Measurements from ENCODE around the gene ZNF367. TPM values are rescaled to one million over a fixed set of nuclear protein-coding genes. Genes with fewer than 3 reads are reported as not detected.
"Not testable (repeated sequence)": the region's sequence is repeated elsewhere in the genome, so short reads cannot be mapped to it uniquely, and the experiment has no call there.

ZNF367 gene
- total RNA-seq, 4 donors from 2014 or later: 2.0 to 3.4 (median 2.6) TPM

DNA sequence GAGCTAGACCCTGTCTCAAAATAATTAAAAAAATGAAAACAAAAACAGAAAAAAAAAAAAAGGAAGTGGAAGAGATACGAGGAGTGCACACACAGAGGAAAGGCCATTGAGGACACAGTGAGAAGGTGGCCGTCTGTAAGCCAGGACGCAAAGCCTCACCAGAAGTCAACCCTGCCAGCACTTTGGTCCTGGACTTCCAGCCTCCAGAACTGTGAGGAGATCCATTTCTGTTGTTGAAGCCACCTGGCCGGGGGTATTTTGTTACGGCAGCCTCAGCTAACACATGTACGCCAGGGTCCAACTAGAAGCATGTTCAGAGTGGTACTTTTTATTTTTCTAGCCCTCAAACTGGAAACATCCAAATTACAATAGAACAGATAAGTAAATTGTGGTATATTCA, 56.5 kb downstream of the ZNF367 start:
- H3K36me3 ChIP-seq: peaks cover 36 to 84% (median 71%) of the 10 kb centered on the region in 4 donors
- TF ChIP-seq POLR2A (IDR thresholded peaks at IDR 0.05; ENCODE audit: low read depth): no peak
- TF ChIP-seq, protein P1, sequence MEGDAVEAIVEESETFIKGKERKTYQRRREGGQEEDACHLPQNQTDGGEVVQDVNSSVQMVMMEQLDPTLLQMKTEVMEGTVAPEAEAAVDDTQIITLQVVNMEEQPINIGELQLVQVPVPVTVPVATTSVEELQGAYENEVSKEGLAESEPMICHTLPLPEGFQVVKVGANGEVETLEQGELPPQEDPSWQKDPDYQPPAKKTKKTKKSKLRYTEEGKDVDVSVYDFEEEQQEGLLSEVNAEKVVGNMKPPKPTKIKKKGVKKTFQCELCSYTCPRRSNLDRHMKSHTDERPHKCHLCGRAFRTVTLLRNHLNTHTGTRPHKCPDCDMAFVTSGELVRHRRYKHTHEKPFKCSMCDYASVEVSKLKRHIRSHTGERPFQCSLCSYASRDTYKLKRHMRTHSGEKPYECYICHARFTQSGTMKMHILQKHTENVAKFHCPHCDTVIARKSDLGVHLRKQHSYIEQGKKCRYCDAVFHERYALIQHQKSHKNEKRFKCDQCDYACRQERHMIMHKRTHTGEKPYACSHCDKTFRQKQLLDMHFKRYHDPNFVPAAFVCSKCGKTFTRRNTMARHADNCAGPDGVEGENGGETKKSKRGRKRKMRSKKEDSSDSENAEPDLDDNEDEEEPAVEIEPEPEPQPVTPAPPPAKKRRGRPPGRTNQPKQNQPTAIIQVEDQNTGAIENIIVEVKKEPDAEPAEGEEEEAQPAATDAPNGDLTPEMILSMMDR (IDR thresholded peaks at IDR 0.05): no peak
- TF ChIP-seq EP300 (IDR thresholded peaks at IDR 0.05): no peak
- TF ChIP-seq POLR2AphosphoS5 (IDR thresholded peaks at IDR 0.05): no peak
- WGBS: 91% methylated on average over 6 of the region's 6 CpGs

DNA sequence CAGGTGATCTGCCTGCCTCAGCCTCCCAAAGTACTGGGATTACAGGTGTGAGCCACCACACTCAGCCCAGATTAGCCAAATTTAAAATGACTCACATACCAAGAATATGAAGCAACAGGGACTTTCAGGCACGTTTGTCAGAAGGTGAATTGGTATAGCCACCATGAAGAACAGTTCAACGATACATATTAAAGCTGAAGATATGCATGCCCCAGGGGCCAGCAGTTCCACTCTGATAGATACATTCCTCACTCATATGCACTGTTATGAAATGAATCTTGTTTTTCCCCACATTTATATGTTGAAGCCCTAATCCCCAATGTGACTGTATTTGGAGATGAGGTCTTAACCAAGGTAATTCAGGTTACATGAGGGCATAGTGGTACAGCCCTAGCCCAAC, 57.2 kb downstream of the ZNF367 start:
- no peaks in the 10 kb centered on the region for H3K27me3 ChIP-seq
- no peaks in the 10 kb centered on the region for H3K9me3 ChIP-seq
- no peak overlapping the region for H3K4me3 ChIP-seq
- H3K36me3 ChIP-seq: peaks cover 40 to 86% (median 74%) of the 10 kb centered on the region in 4 donors
- TF ChIP-seq POLR2A (IDR thresholded peaks at IDR 0.05; ENCODE audit: low read depth) (no peak), EP300 (IDR thresholded peaks at IDR 0.05) (no peak), POLR2AphosphoS5 (IDR thresholded peaks at IDR 0.05) (no peak)
- TF ChIP-seq, protein P1 (IDR thresholded peaks at IDR 0.05): no peak
- H3K4me1 ChIP-seq: no peaks in the 10 kb centered on the region
- no peak for DNase-seq (ENCODE audit: extremely low spot score)
- 83% methylated on average over 2 of the region's 2 CpGs for WGBS
- intact Hi-C loops (cut with DNase I): no loop called here
- no peak overlapping the region for H3K27ac ChIP-seq (replicated peaks in 1 of 4)

More for the DNA sequence above, 56.5 kb downstream of the ZNF367 start:
- H3K27ac ChIP-seq (replicated peaks in 1 of 4): no peak overlapping the region
- no peaks in the 10 kb centered on the region for H3K9me3 ChIP-seq
- H3K27me3 ChIP-seq: no peaks in the 10 kb centered on the region
- no peaks in the 10 kb centered on the region for H3K4me1 ChIP-seq
- DNase-seq (ENCODE audit: extremely low spot score): no peak
- intact Hi-C loops (cut with DNase I): no loop called here
- H3K4me3 ChIP-seq: no peak overlapping the region

DNA sequence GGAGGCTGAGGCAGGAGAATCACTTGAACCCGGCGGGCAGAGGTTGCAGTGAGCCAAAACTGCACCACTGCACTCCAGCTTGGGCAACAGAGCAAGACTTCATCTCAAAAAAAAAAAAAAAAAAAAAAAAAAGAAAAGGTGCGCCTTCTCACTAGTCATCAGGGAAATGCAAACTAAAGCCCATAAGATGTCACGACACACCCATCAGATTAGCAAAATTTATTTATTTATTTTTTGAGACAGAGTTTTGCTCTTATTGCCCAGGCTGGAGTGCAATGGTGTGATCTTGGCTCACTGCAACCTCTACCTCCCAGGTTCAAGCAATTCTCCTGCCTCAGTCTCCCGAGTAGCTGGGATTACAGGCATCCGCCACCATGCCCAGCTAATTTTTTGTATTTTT, 57.6 kb downstream of the ZNF367 start:
- peaks cover 45 to 86% (median 76%) of the 10 kb centered on the region in 4 donors for H3K36me3 ChIP-seq
- DNase-seq (ENCODE audit: extremely low spot score); intact Hi-C loops (cut with DNase I); H3K4me1 ChIP-seq; H3K27me3 ChIP-seq; H3K27ac ChIP-seq (replicated peaks in 1 of 4); H3K4me3 ChIP-seq; H3K9me3 ChIP-seq: not testable (repeated sequence)
- WGBS: 98% methylated on average over 6 of the region's 6 CpGs

DNA sequence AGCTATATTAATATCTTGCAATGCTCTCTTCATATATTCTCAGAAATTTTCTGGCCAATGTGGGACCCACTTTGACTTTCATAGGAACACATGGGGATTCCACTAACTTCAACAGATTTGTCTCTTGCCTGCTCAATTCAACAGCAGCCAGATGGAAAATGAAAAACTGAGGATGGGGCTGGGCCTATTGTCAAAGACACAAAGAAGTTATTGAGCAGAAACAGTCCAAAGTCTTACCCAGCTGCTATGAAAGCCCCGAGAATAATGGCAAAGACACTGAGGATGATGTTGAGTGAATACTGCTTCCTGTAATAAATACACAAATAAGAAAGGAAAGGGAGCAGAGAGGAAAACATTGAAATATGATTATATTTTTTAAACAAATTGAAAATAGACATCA, 67.3 kb downstream of the ZNF367 start:
- Histone ChIP-seq H3K4me3 (no peak overlapping the region), H3K27ac (replicated peaks in 1 of 4) (peak overlapping the region in 1 of 4 donors; percentile 10), H3K27me3 (no peaks in the 10 kb centered on the region), H3K4me1 (peaks cover 0 to 11% (median 10%) of the 10 kb centered on the region in 4 donors), H3K36me3 (peaks cover 9 to 61% (median 40%) of the 10 kb centered on the region in 4 donors), H3K9me3 (peaks cover 0 to 6% (median 0%) of the 10 kb centered on the region in 4 donors)
- WGBS: 82% methylated on average over 1 of the region's 1 CpG
- DNase-seq (ENCODE audit: extremely low spot score): no peak
- TF ChIP-seq POLR2A (IDR thresholded peaks at IDR 0.05; ENCODE audit: low read depth) (no peak), POLR2AphosphoS5 (IDR thresholded peaks at IDR 0.05) (no peak)
- TF ChIP-seq, protein P1 (IDR thresholded peaks at IDR 0.05): no peak
- intact Hi-C loops (cut with DNase I): no loop called here

DNA sequence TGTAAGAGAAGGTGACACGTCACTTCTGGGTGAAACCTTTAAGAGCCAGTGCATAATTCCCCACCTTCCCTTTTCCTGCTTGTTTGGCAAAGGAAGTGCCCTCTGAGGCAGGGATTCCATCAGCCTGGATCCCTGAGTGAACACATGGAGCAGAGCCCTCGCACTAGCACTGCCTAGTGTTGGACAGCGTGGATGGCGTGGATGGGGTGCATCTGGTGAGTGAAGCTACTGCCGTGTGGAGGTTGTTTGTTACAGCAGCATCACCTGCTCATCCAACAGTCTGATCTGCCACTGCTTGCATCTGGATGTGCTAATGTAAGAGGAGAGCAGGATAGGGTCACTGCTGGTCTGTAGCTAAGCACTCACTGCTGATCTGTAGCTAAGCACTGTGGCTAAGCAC, 69.9 kb downstream of the ZNF367 start:
- intact Hi-C loops (cut with DNase I): no loop called here
- Histone ChIP-seq H3K4me1 (peaks cover 13 to 33% (median 29%) of the 10 kb centered on the region in 4 donors), H3K27me3 (no peaks in the 10 kb centered on the region), H3K36me3 (peaks cover 6 to 44% (median 25%) of the 10 kb centered on the region in 4 donors), H3K9me3 (peaks cover 0 to 6% (median 0%) of the 10 kb centered on the region in 4 donors), H3K4me3 (no peak overlapping the region), H3K27ac (replicated peaks in 1 of 4) (no peak overlapping the region)
- DNase-seq (ENCODE audit: extremely low spot score): no peak
- 99% methylated on average over 5 of the region's 5 CpGs for WGBS
- TF ChIP-seq POLR2A (IDR thresholded peaks at IDR 0.05; ENCODE audit: low read depth): no peak
- TF ChIP-seq EP300 (IDR thresholded peaks at IDR 0.05): no peak
- TF ChIP-seq POLR2AphosphoS5 (IDR thresholded peaks at IDR 0.05): no peak
- TF ChIP-seq, protein P1 (IDR thresholded peaks at IDR 0.05): no peak
